IPS-11a (cell line): ENCODE measurements around the gene PGAM5.
"Not testable (repeated sequence)": the region's sequence is repeated elsewhere in the genome, so short reads cannot be mapped to it uniquely, and the experiment has no call there.

ENCODE experiments used
- H3K4me3 ChIP-seq: one replicate; pipeline ENCODE4 v1.5.1; 2013; ENCODE audit warnings: low read depth, low read length, control low read depth

The PGAM5 gene

DNA sequence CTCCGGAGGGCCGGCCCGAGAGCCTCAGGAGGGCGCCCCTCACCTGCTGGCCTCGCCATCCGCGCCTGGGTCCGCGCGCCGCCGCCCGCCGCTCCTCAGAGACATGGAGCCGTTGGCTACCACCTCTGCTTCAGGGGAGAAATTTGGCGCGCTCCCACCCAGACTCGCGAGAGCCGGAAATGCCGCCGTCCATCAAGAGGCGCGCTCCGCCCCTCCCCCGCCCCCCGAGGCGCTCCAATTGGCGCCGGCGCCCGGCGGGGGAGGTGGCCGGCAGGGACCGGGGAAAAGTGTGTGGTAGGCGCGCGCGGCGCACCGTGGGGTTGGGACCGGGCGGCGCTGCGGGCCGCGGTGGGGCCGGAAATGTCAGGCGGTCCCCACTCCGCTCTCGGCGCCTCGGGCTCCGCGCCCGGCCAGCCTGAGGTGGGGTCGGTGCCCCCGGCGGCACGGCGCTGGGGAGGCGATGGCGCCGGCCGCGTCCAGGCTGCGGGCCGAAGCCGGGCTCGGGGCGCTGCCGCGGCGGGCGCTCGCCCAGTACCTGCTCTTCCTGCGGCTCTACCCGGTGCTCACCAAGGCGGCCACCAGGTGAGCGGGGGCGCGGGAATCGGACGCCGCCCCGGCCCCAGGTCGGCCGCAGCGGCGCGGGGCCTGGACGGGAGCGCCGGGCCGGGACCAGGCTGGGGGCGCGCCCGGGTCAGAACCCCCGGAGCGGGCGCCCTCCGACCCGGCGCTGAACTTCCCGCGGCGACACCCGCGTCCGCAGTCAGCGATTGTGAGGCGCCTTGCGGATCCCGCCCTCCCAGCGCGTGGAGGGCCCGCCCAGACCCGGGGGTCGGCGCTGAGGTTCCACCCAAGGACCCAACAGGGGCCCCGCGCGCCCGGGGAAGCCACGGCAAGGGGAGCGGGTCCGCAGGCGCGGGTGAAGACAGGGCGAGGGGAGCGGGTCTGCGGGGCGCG, 23.2 kb upstream of the PGAM5 start, which contains the start of the genes POLE and PXMP2:
Gene POLE (minus strand): TSS at position 132 of the 954 bp plus-strand sequence. CDS start 27 bp downstream, at position 105.
Gene PXMP2 (plus strand): TSS at position 377 of the 954 bp plus-strand sequence. CDS start 84 bp downstream, at position 461.
- H3K4me3 ChIP-seq, result peak within 1 kb of the TSS; percentile 66

DNA sequence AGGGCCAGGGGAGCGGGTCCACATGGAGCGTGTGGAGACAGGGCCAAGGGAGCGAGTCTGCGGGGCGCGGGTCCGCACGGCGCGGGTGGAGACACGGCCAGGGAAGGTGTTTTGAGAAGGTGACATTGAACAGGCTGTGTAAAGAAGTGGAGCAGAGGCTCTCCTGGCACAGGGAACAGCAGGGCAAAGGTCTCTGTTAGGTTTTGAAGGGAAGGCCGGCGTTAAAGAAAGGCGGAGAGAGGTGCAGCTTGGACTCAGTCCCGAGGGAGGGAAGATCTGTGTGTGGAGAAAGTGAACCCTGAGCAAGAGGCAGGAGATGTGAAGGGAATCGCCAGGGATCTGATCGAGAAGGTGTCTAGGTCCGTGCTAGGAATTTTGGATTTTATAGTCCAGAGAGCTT, 21.4 kb upstream of the PGAM5 start:
- H3K4me3 ChIP-seq, result peak overlapping the region; percentile 8

DNA sequence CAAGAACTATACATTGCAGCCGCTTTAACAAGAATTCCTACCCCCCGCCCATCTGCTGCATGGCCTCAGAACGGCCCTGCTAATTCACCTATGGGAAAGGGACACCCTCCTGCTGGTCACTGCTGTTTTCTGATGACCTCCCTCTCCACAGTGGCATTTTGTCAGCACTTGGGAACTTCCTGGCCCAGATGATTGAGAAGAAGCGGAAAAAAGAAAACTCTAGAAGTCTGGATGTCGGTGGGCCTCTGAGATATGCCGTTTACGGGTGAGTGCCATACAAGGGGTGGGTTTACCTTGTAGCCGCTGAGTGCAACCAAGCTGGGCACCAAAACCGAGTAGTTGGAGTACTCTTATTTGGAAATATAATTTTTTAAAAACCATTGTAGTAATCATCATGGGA, 20.5 kb upstream of the PGAM5 start:
- H3K4me3 ChIP-seq, result no peak overlapping the region

DNA sequence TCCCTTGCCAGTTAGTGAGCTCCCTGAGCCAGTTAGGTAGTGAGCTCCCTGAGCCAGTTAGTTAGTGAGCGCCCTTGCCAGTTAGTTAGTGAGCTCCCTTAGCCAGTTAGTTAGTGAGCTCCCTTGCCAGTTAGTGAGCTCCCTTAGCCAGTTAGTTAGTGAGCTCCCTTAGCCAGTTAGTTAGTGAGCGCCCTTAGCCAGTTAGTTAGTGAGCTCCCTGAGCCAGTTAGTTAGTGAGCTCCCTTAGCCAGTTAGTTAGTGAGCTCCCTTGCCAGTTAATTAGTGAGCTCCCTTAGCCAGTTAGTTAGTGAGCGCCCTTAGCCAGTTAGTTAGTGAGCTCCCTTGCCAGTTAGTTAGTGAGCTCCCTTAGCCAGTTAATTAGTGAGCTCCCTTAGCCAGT, 18.6 kb upstream of the PGAM5 start:
- H3K4me3 ChIP-seq, result not testable (repeated sequence)

DNA sequence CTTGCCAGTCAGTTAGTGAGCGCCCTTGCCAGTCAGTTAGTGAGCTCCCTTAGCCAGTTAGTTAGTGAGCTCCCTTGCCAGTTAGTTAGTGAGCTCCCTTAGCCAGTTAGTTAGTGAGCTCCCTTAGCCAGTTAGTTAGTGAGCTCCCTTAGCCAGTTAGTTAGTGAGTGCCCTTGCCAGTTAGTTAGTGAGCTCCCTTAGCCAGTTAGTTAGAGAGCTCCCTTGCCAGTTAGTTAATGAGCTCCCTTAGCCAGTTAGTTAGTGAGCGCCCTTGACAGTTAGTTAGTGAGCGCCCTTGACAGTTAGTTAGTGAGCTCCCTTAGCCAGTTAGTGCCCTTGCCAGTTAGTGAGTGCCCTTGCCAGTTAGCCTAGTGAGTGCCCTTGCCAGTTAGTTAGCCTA, 15.8 kb upstream of the PGAM5 start:
- H3K4me3 ChIP-seq, result not testable (repeated sequence)

DNA sequence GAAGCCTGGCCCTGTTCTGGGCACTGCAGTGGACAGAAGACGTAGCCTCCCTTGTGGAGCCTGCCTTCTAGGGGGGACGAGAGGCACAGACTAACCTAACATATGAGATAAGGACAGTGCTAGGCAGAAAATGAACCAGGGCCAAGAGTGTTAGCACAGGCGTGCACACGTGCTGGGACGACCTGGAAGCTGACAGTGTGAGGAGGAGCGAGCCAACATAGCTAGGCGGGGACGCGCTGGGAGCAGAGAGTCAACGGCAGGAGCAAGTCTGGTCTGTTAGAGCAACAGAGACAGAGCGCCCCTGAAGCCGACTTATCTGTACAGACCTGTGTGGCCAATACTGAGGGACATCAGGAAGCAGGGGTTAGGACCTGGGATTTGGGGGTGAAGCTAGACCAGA, 15.2 kb upstream of the PGAM5 start:
- H3K4me3 ChIP-seq, result no peak overlapping the region

DNA sequence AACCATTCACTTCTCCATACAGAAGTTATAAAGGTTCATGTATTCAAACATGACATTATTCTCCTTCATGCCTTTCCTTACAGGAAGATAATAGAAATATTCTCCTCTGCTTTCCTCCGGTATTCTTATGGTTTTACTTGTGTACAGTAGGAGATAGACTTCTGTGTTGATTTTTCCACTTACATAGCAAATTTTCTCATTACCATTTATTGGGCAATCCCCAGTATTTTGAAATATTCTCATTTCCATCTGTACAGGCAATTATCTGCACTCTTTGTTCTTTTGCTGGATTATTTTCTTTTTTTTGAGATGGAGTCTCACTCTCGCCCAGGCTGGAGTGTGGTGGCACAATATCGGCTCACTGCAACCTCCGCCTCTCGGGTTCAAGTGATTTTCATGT, 12.3 kb upstream of the PGAM5 start:
- H3K4me3 ChIP-seq, result no peak overlapping the region

DNA sequence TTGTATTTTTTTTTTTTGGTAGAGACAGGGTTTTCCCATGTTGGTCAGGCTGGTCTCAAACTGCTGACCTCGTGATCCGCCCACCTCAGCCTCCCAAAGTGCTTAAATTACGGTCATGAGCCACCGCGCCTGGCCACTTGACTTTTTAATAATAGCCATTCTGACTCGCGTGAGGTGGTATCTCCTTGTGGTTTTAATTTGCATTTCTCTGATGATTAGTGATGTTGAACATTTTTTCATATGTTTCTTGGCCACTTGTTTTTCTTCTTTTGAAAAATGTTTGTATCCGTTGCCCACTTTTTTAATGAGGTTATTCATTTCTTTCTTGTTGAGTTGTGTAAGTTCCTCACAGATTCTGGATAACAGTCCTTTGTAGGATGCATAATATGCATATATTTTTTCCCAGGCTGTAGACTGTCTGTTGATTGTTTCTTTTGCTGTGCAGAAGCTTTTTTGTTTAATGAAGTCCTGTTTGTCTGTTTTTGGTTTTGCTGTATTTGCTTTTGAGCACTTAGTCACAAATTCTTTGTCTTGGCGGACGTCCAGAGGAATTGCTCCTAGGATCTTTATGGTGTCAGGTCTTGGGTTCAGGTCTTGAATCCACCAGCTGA, 10.3 kb upstream of the PGAM5 start:
- no peak overlapping the region for H3K4me3 ChIP-seq

DNA sequence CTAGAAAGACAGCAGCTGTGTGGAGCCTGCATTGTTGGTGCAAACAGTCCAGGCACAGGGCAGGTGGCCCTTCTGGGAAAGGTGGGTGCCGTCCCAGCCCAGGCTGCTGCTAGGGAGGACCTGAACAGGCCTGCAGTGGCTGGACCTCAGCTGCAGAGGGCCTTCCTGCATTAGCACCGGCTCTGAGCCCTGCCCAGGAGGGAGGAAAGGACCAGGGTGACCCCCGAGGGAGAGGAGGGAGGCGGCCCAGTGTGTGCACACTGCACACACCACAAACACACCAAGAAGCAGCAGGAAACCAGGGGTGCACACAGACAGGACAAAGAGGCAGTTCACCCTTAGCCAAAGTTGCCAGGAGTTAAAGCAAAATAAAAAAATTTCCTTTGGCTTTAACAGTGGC, 8.0 kb upstream of the PGAM5 start:
- H3K4me3 ChIP-seq, result no peak overlapping the region

DNA sequence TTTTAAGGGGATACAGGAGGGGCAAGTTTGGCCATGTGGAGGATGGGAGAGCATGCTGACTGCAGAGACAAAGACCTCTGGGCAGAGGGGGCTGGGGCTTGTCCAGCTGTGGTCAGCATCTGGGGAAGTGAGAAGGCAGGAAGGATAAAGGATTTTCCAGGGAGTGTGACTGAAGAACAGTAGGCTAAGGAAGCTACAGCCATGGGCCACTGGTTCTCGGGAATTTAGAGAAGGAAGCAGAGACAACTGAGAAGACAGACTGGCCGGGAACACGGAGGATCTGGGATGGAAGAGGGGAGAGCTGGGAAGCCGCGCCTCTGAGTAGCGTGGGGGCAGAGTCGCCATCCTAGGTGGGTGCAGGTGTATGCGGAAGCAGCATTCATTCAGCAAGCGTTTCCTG, 7.0 kb upstream of the PGAM5 start:
- H3K4me3 ChIP-seq, result no peak overlapping the region

DNA sequence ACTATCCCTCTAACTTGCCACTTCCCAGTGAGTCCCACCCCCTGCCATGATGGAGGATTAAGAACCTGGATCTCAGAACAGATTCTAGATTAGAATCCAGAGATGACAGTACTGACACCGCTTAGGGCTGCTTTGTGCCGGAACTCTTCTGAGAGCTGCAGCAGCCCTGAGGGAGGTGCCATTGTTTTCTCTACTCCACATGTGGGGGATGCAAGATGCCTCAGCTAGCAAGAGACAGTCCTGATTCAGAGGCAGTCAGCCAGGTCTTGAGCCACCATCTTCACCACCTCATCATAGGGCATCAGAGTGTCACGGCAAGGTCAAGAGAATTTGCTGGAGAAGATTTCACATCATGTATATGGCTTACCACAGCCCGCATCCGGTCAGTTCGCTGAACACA, 3.4 kb upstream of the PGAM5 start:
- no peak overlapping the region for H3K4me3 ChIP-seq

DNA sequence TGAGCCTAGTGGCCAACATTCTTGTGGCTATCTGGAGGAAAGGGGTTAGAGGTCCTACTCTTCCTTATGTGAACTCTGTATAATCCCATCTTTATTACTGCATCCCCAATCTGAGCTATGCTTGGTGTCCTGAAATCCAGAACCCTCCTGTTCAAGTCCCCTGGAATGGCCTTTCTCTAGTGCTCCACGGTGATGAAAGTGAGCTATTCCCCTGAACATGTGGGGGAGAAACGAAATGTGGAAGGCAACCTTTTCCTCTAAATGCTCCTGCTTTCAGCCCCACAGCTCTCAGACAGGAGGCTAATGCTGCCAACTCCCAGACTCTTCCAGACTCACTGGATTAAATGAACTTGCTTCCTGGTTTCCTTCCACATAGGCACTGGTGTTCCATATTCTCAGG, 2.5 kb upstream of the PGAM5 start:
- no peak overlapping the region for H3K4me3 ChIP-seq

DNA sequence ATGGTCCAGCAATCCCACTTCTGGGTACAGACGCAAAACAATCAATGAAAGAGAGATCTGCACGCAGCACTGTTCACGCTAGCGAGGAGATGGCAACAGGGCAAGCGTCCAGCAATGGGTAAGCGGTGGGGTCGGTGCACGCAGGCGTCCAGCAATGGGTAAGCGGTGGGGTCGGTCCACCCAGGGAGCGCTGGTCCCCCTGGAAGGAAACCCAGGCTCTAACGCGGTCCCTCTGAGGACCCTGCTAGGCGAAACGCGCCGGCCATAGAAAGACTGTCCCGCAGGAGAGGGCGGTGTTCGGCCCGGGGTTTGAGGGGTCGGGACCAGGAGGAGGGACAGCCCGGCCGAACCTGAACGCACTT, 618 bp upstream of the PGAM5 start:
- peak overlapping the region; percentile 76 for H3K4me3 ChIP-seq

DNA sequence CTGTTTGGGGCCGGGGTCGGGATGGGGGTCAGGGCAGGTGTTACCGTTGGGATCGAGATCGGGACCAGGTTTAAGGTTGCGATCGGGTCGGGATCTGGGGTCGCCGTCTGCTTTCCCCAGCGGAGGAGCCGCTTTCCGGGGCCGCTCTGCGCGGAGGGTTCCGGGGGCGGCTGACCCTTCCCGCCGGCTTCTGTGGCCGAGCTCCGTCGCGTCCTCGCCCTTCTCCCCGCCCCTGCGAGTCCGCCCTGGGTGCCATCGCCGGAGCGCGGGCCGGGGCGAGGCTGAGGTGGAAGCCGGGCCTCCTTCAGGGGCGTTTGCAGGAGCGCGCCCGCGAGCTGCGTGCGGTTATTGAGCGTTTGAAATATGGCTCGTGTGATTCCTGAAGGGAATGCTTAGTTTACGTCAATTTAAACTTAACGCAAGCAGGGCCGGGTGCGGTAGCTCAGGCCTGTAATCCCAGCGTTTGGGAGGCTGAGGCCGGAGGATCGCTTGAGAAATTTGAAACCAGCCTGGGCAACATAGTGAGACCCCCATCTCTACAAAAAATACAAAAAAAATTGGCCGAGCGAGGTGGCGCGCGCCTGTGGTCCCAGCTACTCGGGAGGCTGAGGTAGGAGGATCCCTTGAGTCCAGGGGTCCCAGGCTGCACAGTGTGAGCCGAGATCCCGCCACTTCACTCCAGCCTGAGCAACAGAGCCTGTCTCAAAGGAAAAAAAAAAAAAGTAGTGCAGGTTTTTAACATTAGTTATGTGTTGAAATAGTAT, 620 bp downstream of the PGAM5 start:
- H3K4me3 ChIP-seq, result peak overlapping the region; percentile 76

DNA sequence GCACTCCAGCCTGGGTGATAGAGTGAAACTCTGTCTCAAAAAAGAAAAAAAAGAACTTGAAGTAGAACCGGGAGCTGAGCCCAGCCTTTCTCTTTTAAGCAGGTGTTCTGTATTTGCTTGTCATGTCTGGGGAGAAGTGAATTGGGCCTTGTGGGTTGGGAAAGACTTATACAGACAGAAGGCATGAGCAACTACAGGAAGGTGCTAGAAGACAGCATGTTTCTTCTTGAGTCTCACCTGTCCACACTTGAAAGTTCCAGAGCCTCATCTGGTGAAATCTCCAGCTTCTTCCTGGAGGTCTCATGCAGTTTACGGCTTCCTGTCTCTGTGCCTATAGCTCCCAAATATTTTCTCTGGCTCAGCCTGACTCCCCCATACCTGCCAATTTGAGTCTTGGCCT, 2.5 kb downstream of the PGAM5 start:
- no peak overlapping the region for H3K4me3 ChIP-seq

DNA sequence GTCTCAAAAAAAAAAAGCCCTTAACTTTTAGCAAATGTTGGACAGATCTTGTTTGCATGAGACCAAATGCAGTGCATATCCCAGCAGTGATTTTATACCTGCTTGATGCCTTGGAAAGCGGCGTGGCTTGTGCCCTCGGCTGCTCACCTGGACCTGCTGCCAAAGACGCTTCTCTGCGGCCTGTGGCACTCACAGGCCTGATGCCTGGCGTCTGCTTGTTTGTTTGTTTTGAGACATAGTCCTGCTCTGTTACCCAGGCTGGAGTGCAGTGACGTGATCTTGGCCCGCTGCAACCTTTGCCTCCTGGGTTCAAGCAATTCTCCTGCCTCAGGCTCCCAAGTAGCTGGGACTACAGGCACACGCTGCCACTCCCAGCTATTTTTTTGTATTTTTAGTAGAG, 5.2 kb downstream of the PGAM5 start:
- H3K4me3 ChIP-seq, result no peak overlapping the region

DNA sequence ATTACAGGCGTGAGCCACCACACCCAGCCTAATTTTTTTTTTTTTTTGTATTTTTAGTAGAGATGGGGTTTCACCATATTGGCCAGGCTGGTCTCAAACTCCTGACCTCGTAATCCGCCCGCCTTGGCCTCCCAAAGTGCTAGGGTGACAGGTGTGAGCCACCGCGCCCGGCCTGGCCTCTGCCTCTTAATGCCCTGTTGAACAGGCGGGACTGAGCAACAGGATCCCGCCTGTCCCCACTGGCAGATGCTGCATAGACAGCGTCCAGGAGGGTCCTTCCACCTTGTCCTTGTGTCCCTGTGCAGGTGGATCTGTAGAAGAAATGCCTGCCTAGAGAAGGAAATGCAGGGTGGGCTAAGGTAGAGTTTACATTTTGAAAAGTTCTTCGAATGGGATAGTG, 5.7 kb downstream of the PGAM5 start:
- H3K4me3 ChIP-seq, result no peak overlapping the region

DNA sequence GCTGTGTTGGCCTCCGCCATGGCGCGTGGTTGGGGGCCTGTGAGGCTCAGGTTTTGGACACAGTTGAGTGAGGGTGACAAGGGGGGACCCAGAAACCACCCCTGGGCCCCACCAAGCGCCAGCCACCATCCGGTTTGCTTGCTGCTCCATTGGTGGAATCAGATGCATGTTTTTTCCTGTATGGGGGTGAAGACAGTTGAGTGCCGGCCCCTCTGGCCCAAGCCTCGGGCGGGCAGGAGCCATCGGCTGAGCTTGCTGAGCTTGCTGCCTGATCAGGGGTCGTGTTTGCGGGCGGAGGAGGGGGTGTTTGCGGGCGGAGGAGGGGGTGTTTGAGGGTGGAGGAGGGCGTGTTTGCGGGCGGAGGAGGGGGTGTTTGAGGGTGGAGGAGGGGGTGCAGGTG, 6.4 kb downstream of the PGAM5 start:
- no peak overlapping the region for H3K4me3 ChIP-seq

DNA sequence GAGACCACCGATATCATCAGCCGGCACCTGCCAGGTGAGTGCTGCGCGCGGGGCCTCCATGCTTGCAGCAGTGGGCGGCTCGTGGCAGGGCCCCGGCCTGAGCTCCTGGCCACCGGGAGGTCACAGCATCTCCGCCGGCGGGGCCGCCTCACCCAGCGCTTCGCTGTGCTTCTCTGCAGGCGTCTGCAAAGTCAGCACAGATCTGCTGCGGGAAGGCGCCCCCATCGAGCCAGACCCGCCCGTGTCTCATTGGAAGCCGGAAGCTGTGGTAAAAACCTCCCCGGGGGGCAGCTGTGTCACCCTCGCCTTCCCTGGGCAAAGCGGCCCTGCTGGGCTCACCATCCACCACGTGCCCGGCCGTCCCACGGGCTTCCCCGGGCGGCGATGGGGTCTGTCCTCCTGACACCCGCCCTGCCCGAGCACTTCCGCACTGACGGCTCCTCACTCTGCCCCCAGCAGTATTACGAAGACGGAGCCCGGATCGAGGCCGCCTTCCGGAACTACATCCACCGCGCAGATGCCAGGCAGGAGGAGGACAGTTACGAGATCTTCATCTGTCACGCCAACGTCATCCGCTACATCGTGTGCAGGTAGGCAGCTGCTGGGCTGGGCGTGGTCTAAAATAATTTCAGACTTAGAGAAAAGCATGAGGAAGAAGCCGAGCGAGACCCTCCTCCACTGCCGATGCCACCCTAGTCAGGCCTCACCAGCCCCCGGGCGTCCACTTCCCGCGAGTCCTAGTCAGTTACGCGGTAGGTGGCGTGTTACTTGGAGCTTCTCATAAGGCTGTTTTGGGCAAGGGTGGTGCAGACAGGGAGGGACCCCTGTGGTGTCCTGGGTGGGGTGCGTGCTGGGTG, 7.1 kb downstream of the PGAM5 start:
- no peak overlapping the region for H3K4me3 ChIP-seq

DNA sequence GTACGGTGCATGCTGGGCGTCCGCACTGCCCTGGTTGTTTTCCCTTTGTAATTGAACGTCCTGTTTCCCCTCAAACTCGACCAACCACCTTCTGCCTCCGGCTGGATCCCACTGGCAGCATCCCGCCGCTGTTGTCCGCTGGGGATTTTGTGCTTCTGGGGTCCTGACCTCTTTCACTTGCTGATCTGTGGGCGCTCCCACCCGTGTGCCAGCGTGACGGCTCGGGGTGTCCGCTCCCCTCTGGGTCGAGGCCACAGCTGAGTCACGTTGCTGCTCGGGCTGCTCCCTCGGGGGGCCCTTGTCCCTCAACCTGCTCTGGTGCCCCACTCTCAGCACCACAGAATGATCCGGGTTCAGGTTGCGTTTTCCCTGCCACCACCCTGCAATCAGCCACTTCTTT, 8.0 kb downstream of the PGAM5 start:
- H3K4me3 ChIP-seq, result no peak overlapping the region
